GM21360 (cell line): ENCODE measurements around the gene GCC1.
A peak's percentile ranks its signal among the peaks of the same experiment; 100 is the strongest.

Experiments used
- ATAC-seq: cut with Tn5 transposase; IDR thresholded peaks from one replicate; pipeline ENCODE4 v1.9.1; 2021; ENCODE audit warnings: mild to moderate bottlenecking, moderate library complexity; ENCODE audit not compliant: unreplicated experiment

The GCC1 gene

GRCh38 chr7:127585044-127585953 is at the start of gene GCC1:
GCC1 (minus strand) TSS chr7:127585596; CDS start chr7:127585182, 414 bp downstream.
- ATAC-seq: peak; percentile 77

GRCh38 chr7:127632276-127632910 is 47.0 kb upstream of the GCC1 start:
- ATAC-seq: no peak

GRCh38 chr7:127629268-127629854 is 44.0 kb upstream of the GCC1 start:
- no peak for ATAC-seq

GRCh38 chr7:127628445-127628844 is 43.0 kb upstream of the GCC1 start:
- no peak for ATAC-seq

GRCh38 chr7:127625331-127625730 is 39.9 kb upstream of the GCC1 start:
- ATAC-seq: no peak

- ATAC-seq: no peak
Measured at GRCh38 chr7:127620406-127621233, 35.2 kb upstream of the GCC1 start.

GRCh38 chr7:127619681-127620405 is 34.4 kb upstream of the GCC1 start:
- no peak for ATAC-seq

- ATAC-seq: no peak
Measured at GRCh38 chr7:127618775-127619174, 33.4 kb upstream of the GCC1 start.

- no peak for ATAC-seq
Measured at GRCh38 chr7:127618042-127618441, 32.6 kb upstream of the GCC1 start, which contains the start of gene PAX4. PAX4 (minus strand) TSS chr7:127618142; CDS start chr7:127615928, 2,214 bp downstream.

- ATAC-seq: no peak
Measured at GRCh38 chr7:127616724-127617123, 31.3 kb upstream of the GCC1 start.

GRCh38 chr7:127612263-127612662 is 26.9 kb upstream of the GCC1 start:
- no peak for ATAC-seq

GRCh38 chr7:127609297-127609696 is 23.9 kb upstream of the GCC1 start:
- no peak for ATAC-seq

- ATAC-seq: no peak
Measured at GRCh38 chr7:127608446-127608845, 23.1 kb upstream of the GCC1 start.

- no peak for ATAC-seq
Measured at GRCh38 chr7:127600885-127601284, 15.5 kb upstream of the GCC1 start.

GRCh38 chr7:127598318-127598717 is 12.9 kb upstream of the GCC1 start:
- no peak for ATAC-seq

- ATAC-seq: no peak
Measured at GRCh38 chr7:127595737-127596136, 10.3 kb upstream of the GCC1 start.

- ATAC-seq: no peak
Measured at GRCh38 chr7:127594490-127594889, 9.1 kb upstream of the GCC1 start.

GRCh38 chr7:127592550-127592949 is 7.2 kb upstream of the GCC1 start:
- ATAC-seq: no peak

- no peak for ATAC-seq
Measured at GRCh38 chr7:127591591-127591990, 6.2 kb upstream of the GCC1 start.

- ATAC-seq: no peak
Measured at GRCh38 chr7:127591189-127591588, 5.8 kb upstream of the GCC1 start.
